Naive thymus-derived CD4-positive, alpha-beta T cell (primary cell): ENCODE data around the gene MORN1. TPM values are rescaled to one million over a fixed set of nuclear protein-coding genes. Genes with fewer than 3 reads are reported as not detected.

ENCODE experiments used
- ATAC-seq: fragments of 150-1000 bp; cut with Tn5 transposase; 2 replicates; pipeline ENCODE4 v1.10.0; 2021; ENCODE audit warnings: mild to moderate bottlenecking, moderate library complexity
- CTCF ChIA-PET: fragments of 350-600 bp; sonication (Branson Sonifier 250); formaldehyde crosslinking; loops from one replicate; lab custom pipeline; 2021; ENCODE audit warnings: antibody characterized with exemption; lab: Charles Lee
- POLR2A ChIA-PET: fragments of 350-600 bp; sonication (Branson Sonifier 250); formaldehyde crosslinking; loops from one replicate; lab custom pipeline; 2021; ENCODE audit warnings: antibody characterized with exemption, inconsistent platforms; lab: Charles Lee
- DNase-seq, 9 donors: peaks; one replicate each; pipeline versions ENCODE4 v3.0.0 to v3.0.0-alpha.2; 2020 to 2022; ENCODE audit warnings: mixed read lengths in 1 of 9
- H3K27ac ChIP-seq: one replicate; pipeline ENCODE4 v1.7.0; 2013; ENCODE audit warnings: mild to moderate bottlenecking, low read depth, low read length, moderate library complexity
- H3K27me3 ChIP-seq, 2 donors: one replicate each; pipeline ENCODE4 v1.7.0; 2013; ENCODE audit warnings: low read length in 2 of 2, mild to moderate bottlenecking in 2 of 2, moderate library complexity in 2 of 2; ENCODE audit not compliant: control insufficient read depth in 2 of 2, insufficient read depth in 2 of 2
- H3K36me3 ChIP-seq, 3 experiments: 1 replicate in 2 of 3; 2 replicates in 1 of 3; pipeline ENCODE4 v1.7.0; 2013; ENCODE audit warnings: low read length in 3 of 3, mild to moderate bottlenecking in 3 of 3, moderate library complexity in 1 of 3; ENCODE audit not compliant: insufficient read depth in 3 of 3, control insufficient read depth in 2 of 3
- H3K4me1 ChIP-seq, 2 donors: one replicate each; pipeline ENCODE4 v1.7.0; 2013; ENCODE audit warnings: low read length in 2 of 2, mild to moderate bottlenecking in 2 of 2, moderate library complexity in 1 of 2; ENCODE audit not compliant: control insufficient read depth in 2 of 2, insufficient read depth in 2 of 2
- H3K4me3 ChIP-seq: 2 replicates; pipeline ENCODE4 v1.7.0; 2013; ENCODE audit warnings: mild to moderate bottlenecking, low read length
- H3K9me3 ChIP-seq, 3 experiments: 1 replicate in 2 of 3; 2 replicates in 1 of 3; pipeline ENCODE4 v1.7.0; 2013; ENCODE audit warnings: low read length in 3 of 3; ENCODE audit not compliant: control insufficient read depth in 2 of 3
- H3K27ac Mint-ChIP-seq, 9 donors: one replicate each; pipeline ENCODE4 v1.8.0; 2020 to 2022; ENCODE audit warnings: mixed read lengths in 9 of 9, mild to moderate bottlenecking in 8 of 9, moderate library complexity in 5 of 9, inconsistent platforms in 2 of 9
- H3K27me3 Mint-ChIP-seq, 5 donors: one replicate each; pipeline ENCODE4 v1.8.0; 2021 to 2022; ENCODE audit warnings: mixed read lengths in 5 of 5, mild to moderate bottlenecking in 1 of 5
- H3K36me3 Mint-ChIP-seq, 5 donors: one replicate each; pipeline ENCODE4 v1.8.0; 2020 to 2022; ENCODE audit warnings: mixed read lengths in 5 of 5, mild to moderate bottlenecking in 3 of 5, inconsistent platforms in 1 of 5
- H3K4me1 Mint-ChIP-seq, 7 donors: one replicate each; pipeline ENCODE4 v1.8.0; 2020 to 2022; ENCODE audit warnings: mixed read lengths in 7 of 7, mild to moderate bottlenecking in 3 of 7, inconsistent platforms in 1 of 7
- H3K4me3 Mint-ChIP-seq, 10 donors: one replicate each; pipeline ENCODE4 v1.8.0; 2020 to 2022; ENCODE audit warnings: mild to moderate bottlenecking in 10 of 10, mixed read lengths in 10 of 10, moderate library complexity in 6 of 10, inconsistent platforms in 2 of 10
- H3K9me3 Mint-ChIP-seq, 11 donors: one replicate each; pipeline ENCODE4 v1.8.0; 2020 to 2022; ENCODE audit warnings: mixed read lengths in 11 of 11, mild to moderate bottlenecking in 4 of 11, inconsistent platforms in 1 of 11, moderate library complexity in 1 of 11
- intact Hi-C, 2 donors: fragments of 100-400 bp; cut with micrococcal nuclease; formaldehyde crosslinking; loops; one replicate each; pipeline ENCODE4 v1.15.1; 2023
- polyA plus RNA-seq, 2 donors: library from polyadenylated mRNA; unstranded; fragments of 300-500 nt; fragmentation: Illumina TruSeq; gene quantifications; one replicate each; pipeline ENCODE4 v1.2.3, GENCODE V29; 2021
- total RNA-seq, 6 experiments: library from RNA in 5 of 6; stranded (reverse) in 5 of 6; gene quantifications; 1 replicate in 5 of 6; 2 replicates in 1 of 6; pipeline ENCODE4 v1.2.3 and lab custom pipeline; 2021 to 2026

The MORN1 gene
- total and polyA plus RNA-seq, 7 experiments from 2014 or later = 5.0 to 16.4 (median 9.2) TPM

DNA sequence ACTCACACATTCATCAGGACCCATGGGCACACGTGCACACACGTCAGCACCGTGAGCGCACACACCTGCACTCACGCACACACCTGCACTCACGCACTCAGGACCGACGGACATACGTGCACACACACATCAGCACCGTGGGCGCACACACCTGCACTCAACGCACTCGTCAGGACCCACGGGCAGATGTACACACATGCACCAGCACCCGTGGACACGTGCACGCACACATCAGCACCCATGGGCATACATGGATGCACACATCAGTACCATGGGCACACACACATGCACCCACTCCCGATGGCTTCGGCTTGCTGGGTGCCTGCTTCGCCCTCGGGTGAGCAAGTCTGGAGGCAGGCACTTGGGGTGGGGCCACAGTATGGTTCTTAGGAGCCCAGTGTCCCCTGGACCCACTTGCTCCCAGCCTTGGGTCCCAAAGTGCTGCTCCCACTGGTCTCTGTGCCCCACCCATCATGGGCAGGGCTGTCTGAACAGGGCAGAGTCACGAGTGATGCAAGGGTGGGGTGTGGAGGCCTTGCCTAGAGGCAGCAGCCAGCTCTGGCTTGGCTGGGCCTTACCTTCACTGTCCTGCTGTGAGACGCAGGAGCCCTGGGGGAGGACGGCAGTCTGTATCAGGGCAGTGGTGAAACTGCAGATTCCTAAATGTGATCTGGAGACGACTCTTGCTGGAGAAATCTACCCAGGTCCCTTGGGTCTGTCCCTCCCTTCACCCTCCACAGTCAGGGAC is 113.4 kb downstream of the MORN1 start:
- Histone ChIP-seq H3K27ac (peak overlapping the region; percentile 44), H3K4me3 (no peak overlapping the region), H3K27me3 (no peaks in the 10 kb centered on the region), H3K4me1 (peaks cover 6 to 49% of the 10 kb centered on the region in 2 donors), H3K36me3 (peaks cover 0 to 18% (median 0%) of the 10 kb centered on the region in 3 experiments), H3K9me3 (no peaks in the 10 kb centered on the region)
- peaks cover 14 to 68% (median 36%) of the 10 kb centered on the region in 7 donors for H3K4me1 Mint-ChIP-seq
- H3K36me3 Mint-ChIP-seq = peaks cover 0 to 9% (median 6%) of the 10 kb centered on the region in 5 donors
- ChIA-PET POLR2A (no interaction called here), CTCF (interaction anchor here (1.0 kb wide), 1 partner anchor 18 kb away, joined by 4 read pairs; no protein-coding TSS in a partner anchor)
- intact Hi-C loops = no loop called here
- peak overlapping the region in 5 of 10 donors; percentile 14 to 69 (median 36) for H3K4me3 Mint-ChIP-seq
- DNase-seq (no peak), ATAC-seq (no peak)
- no peaks in the 10 kb centered on the region for H3K27me3 Mint-ChIP-seq
- no peaks in the 10 kb centered on the region for H3K9me3 Mint-ChIP-seq
- H3K27ac Mint-ChIP-seq = peak overlapping the region in 8 of 9 donors; percentile 34 to 89 (median 74)

DNA sequence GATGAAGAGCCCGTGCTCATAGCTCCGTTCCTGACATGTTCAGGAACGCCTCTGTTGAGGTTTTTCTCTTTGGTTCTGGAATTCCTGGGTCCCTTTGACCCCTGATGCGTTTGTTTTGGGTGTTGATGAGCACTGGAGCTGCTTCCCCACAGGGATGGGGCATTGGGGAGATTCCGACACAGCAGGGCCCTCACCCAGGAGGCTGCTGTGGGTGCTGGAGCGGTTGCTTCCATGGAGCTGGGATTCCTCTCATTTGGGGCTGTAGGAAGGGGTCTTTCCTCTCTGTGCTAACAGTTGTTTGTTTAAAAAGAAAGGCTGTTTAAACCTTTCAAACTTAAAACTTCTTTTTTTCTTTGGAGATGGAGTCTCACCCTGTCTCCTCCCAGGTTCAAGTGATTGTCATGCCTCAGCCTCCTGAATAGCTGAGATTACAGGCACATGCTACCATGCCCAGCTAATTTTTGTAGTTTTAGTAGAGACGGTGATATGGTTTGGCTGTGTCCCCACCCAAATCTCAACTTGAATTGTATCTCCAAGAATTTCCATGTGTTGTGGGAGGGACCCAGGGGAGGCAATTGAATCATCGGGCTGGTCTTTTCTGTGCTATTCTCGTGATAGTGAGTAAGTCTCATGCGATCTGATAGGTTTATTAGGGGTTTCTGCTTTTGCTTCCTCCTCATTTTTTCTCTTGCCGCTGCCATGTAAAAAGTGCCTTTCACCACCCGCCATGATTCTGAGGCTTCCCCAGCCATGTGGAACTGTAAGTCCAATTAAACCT is 114.4 kb downstream of the MORN1 start:
- Histone ChIP-seq H3K4me3 (no peak overlapping the region), H3K4me1 (peaks cover 6 to 58% of the 10 kb centered on the region in 2 donors), H3K36me3 (peaks cover 0 to 12% (median 0%) of the 10 kb centered on the region in 3 experiments), H3K27me3 (no peaks in the 10 kb centered on the region), H3K27ac (peak overlapping the region; percentile 63), H3K9me3 (no peaks in the 10 kb centered on the region)
- no peaks in the 10 kb centered on the region for H3K9me3 Mint-ChIP-seq
- H3K36me3 Mint-ChIP-seq = peaks cover 0 to 9% (median 6%) of the 10 kb centered on the region in 5 donors
- no peaks in the 10 kb centered on the region for H3K27me3 Mint-ChIP-seq
- no peak for DNase-seq
- intact Hi-C loops = no loop called here
- H3K4me3 Mint-ChIP-seq = peak overlapping the region in 8 of 10 donors; percentile 14 to 69 (median 40)
- ChIA-PET CTCF (no interaction called here), POLR2A (no interaction called here)
- peaks cover 14 to 73% (median 39%) of the 10 kb centered on the region in 7 donors for H3K4me1 Mint-ChIP-seq
- ATAC-seq = no peak
- peak overlapping the region; percentile 49 to 89 (median 77) for H3K27ac Mint-ChIP-seq

GRCh38 chr1:2275796-2276536 is 115.4 kb downstream of the MORN1 start:
- no peak overlapping the region for H3K4me3 ChIP-seq
- CTCF ChIA-PET = interaction anchor here (0.6 kb wide), 1 partner anchor 802 kb away, joined by 5 read pairs; no protein-coding TSS in a partner anchor
- H3K27ac ChIP-seq = peak overlapping the region; percentile 63
- Mint-ChIP-seq H3K27ac (peak overlapping the region; percentile 42 to 89 (median 77)), H3K36me3 (peaks cover 0 to 9% (median 6%) of the 10 kb centered on the region in 5 donors), H3K9me3 (no peaks in the 10 kb centered on the region), H3K4me3 (peak overlapping the region in 7 of 10 donors; percentile 9 to 69 (median 55)), H3K4me1 (peaks cover 14 to 78% (median 41%) of the 10 kb centered on the region in 7 donors), H3K27me3 (no peaks in the 10 kb centered on the region)
- H3K27me3 ChIP-seq = no peaks in the 10 kb centered on the region
- peaks cover 6 to 67% of the 10 kb centered on the region in 2 donors for H3K4me1 ChIP-seq
- POLR2A ChIA-PET = interaction anchor here (1.8 kb wide), 1 partner anchor 17 kb away, joined by 6 read pairs; no protein-coding TSS in a partner anchor
- DNase-seq (no peak), ATAC-seq (peak; percentile 10)
- H3K36me3 ChIP-seq = peaks cover 0 to 12% (median 0%) of the 10 kb centered on the region in 3 experiments
- no peaks in the 10 kb centered on the region for H3K9me3 ChIP-seq
- intact Hi-C loops = loop anchor here in 1 of 2 donors (2.0 kb wide), 1 partner anchor 17 kb away; no protein-coding TSS in a partner anchor

DNA sequence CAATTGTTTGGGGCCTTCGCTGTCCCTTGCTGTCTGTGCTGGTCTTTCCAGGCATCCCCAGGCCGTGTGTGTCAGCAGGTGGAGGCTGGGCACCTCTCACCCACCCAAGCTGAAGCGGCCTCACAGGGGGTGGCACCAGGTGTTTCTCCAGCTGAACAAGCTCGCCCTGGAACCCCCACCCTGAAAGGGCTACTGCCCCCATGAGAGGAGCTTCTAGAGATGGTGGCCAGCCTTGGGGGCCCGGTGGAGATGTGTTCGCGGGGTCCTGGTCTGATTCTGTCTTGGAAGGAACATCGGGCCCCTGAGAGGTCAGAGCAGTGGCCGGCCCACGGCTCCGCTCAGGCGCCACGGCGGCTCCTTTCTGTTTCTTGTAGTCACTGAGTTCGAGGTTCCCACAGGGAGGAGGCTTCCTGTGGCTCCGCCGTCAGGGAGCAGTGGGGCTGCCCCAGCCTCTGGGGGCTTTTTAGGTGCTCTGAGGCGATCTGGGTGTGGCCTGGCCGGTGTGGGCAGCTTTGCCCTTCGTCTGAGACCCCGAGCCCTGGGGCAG is 116.4 kb downstream of the MORN1 start:
- H3K27ac ChIP-seq = peak overlapping the region; percentile 56
- no peak for DNase-seq

DNA sequence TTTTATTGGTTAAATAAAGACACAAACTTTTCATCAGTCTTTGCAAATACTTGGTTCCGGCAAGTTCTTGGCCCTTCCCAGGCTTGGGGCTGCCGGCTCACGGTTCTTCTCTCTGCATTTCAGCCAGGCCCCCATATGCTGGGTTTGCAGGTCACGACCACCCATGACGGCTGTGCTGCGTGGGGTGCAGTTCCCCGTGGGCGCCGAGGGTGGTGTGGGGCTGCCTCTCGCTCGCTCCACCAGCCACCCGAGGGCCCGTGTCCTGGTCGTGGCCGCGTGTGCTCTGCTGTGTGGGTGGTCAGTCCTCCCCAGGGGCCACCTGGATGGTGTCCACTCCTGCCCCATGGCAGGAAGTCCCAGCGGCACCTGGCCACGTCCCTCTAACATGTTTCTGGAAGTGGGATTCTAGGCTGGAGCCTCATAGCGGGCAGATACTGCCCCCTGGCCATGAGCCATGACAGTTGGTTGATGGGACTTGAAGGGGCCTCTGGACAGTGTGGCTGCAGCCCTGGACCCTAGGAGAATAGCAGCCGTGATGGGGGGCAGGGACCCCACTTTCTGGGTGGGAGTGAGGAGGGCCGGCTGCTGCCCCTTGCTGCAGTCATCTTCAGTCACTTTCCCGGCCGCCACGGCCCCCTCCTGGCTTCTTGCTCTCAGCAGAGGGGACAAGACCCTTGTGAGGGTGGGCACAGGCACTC is 117.0 kb downstream of the MORN1 start:
- POLR2A ChIA-PET = interaction anchor here (1.2 to 1.8 kb wide), 2 partner anchors 15 to 41 kb away, joined by 3 to 6 read pairs; no protein-coding TSS in a partner anchor
- Mint-ChIP-seq H3K4me3 (peak overlapping the region in 2 of 10 donors; percentile 56 to 69), H3K27me3 (no peaks in the 10 kb centered on the region), H3K36me3 (peaks cover 0 to 8% (median 6%) of the 10 kb centered on the region in 5 donors), H3K27ac (peak overlapping the region in 3 of 9 donors; percentile 77 to 89 (median 81)), H3K4me1 (peaks cover 14 to 81% (median 41%) of the 10 kb centered on the region in 7 donors), H3K9me3 (no peaks in the 10 kb centered on the region)
- H3K36me3 ChIP-seq = peaks cover 0 to 12% (median 0%) of the 10 kb centered on the region in 3 experiments
- peaks cover 14 to 78% of the 10 kb centered on the region in 2 donors for H3K4me1 ChIP-seq
- intact Hi-C loops = loop anchor here in 1 of 2 donors (2.0 kb wide), 1 partner anchor 16 kb away; no protein-coding TSS in a partner anchor
- H3K9me3 ChIP-seq = no peaks in the 10 kb centered on the region
- peak overlapping the region; percentile 56 for H3K27ac ChIP-seq
- H3K4me3 ChIP-seq = no peak overlapping the region
- no peak for ATAC-seq
- no peaks in the 10 kb centered on the region for H3K27me3 ChIP-seq
- no peak for DNase-seq
- CTCF ChIA-PET = no interaction called here

More for the DNA sequence above, 116.4 kb downstream of the MORN1 start:
- peaks cover 14 to 81% (median 41%) of the 10 kb centered on the region in 7 donors for H3K4me1 Mint-ChIP-seq
- Histone ChIP-seq H3K9me3 (no peaks in the 10 kb centered on the region), H3K4me1 (peaks cover 13 to 76% of the 10 kb centered on the region in 2 donors), H3K27me3 (no peaks in the 10 kb centered on the region), H3K4me3 (no peak overlapping the region), H3K36me3 (peaks cover 0 to 12% (median 0%) of the 10 kb centered on the region in 3 experiments)
- intact Hi-C loops = loop anchor here in 1 of 2 donors (2.0 kb wide), 1 partner anchor 16 kb away; no protein-coding TSS in a partner anchor
- ChIA-PET POLR2A (interaction anchor here (1.8 kb wide), 1 partner anchor 16 kb away, joined by 6 read pairs; no protein-coding TSS in a partner anchor), CTCF (no interaction called here)
- H3K4me3 Mint-ChIP-seq = peak overlapping the region in 7 of 10 donors; percentile 10 to 69 (median 49)
- no peak for ATAC-seq
- H3K27me3 Mint-ChIP-seq = no peaks in the 10 kb centered on the region
- peak overlapping the region in 7 of 9 donors; percentile 53 to 89 (median 77) for H3K27ac Mint-ChIP-seq
- peaks cover 0 to 9% (median 6%) of the 10 kb centered on the region in 5 donors for H3K36me3 Mint-ChIP-seq
- no peaks in the 10 kb centered on the region for H3K9me3 Mint-ChIP-seq
